Cardiac fibroblast (primary cell): ENCODE data around the gene DTWD2.

Experiments used
- DNase-seq, 2 donors: peaks; one replicate each; pipeline versions ENCODE4 v3.0.0 to v3.0.0-alpha.2; 2010; ENCODE audit warnings: low read depth in 2 of 2
- H3K4me3 ChIP-seq, 2 donors: replicated peaks in 1 of 2; 1 replicate in 1 of 2; 2 replicates in 1 of 2; pipeline ENCODE4 v1.5.1; 2011; ENCODE audit warnings: low read depth in 2 of 2, low read length in 2 of 2, mild to moderate bottlenecking in 2 of 2, moderate library complexity in 1 of 2
- CTCF ChIP-seq: IDR thresholded peaks from one replicate; pipeline ENCODE4 v1.5.1; 2011; ENCODE audit warnings: low read depth, mild to moderate bottlenecking, low read length, inconsistent platforms

The DTWD2 gene

DNA sequence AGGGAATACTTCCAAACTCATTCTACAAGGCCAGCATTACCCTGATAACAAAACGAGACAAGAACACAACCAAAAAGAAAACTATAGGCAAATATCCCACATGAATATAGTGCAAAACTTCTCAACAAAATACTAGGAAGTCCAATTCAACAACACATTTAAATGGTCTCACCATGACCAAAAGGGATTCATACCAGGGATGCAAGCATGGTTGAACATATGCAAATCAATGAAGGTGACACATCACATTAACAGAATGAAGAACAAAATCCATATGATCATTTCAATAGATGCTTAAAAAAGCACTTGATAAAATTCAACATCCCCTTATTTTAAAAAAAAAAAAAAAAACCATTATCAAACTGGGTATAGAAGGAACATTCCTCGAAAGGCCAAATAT lies 186.0 kb downstream of the DTWD2 start:
- DNase-seq = no peak
- H3K4me3 ChIP-seq = no peak overlapping the region
- TF ChIP-seq CTCF = no peak

DNA sequence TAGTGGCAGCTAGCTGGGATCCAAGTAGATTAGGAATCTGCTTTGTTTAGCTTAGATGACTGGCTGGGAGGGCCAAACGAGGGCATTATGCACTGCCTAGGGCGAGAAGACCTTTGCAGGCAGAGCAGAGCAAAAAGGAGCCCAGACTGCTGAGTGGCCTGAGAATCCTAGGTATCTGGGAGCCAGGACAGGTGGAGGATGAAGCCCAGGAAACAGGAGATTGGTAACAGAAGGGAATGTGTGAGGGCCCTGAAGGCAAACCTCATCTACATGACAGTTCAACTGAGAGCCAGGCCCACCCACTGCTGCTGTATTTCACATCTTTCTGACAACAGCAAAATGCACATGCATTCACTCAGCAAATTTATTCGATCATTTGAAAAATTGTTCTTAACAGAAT lies 192.3 kb downstream of the DTWD2 start:
- no peak for TF ChIP-seq CTCF

GRCh38 chr5:118794281-118794680 lies 194.1 kb downstream of the DTWD2 start:
- TF ChIP-seq CTCF = no peak
- no peak for DNase-seq
- H3K4me3 ChIP-seq = no peak overlapping the region

More for the DNA sequence above, 192.3 kb downstream of the DTWD2 start:
- DNase-seq = no peak
- H3K4me3 ChIP-seq = no peak overlapping the region

GRCh38 chr5:118793652-118794051 lies 194.7 kb downstream of the DTWD2 start:
- TF ChIP-seq CTCF = no peak
- H3K4me3 ChIP-seq = no peak overlapping the region
- no peak for DNase-seq

DNA sequence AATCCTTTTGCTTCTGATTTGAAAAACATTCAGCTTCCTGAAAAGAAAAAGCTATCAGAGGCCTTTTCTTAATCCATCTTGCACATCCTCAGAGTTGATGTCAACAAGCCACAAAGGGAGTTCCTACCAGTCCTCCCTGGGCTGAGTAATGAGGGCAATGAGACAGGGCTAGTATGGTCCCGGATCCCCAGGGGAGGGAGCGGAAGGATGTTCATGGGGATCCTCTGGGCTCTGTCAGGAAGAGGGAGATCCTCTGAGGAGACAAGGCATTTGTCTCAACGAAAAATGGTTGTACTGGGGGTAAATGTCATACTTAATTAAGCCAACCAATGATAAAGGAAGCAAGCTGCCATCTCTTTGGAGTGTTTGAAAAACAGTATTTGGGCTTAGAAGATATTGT lies 195.3 kb downstream of the DTWD2 start:
- TF ChIP-seq CTCF = no peak
- no peak for DNase-seq

GRCh38 chr5:118791926-118792734 lies 196.2 kb downstream of the DTWD2 start:
- peak; percentile 77 for TF ChIP-seq CTCF
- peak; percentile 80 to 86 for DNase-seq
- no peak overlapping the region for H3K4me3 ChIP-seq

More for the DNA sequence above, 195.3 kb downstream of the DTWD2 start:
- H3K4me3 ChIP-seq = no peak overlapping the region
